Upper lobe of right lung (tissue), 1 donor: ENCODE measurements around the gene SURF6. TPM values are rescaled to one million over a fixed set of nuclear protein-coding genes. Genes with fewer than 3 reads are reported as not detected.
A peak's percentile ranks its signal among the peaks of the same experiment; 100 is the strongest.

ENCODE experiments used
- ATAC-seq: fragments of 200-7000 bp; cut with Tn5 transposase; one replicate; pipeline ENCODE4 v1.9.1; 2020; ENCODE audit warnings: mild to moderate bottlenecking, moderate library complexity
- DNase-seq: peaks from one replicate; pipeline ENCODE4 v3.0.0-alpha.2; 2020
- H3K27ac ChIP-seq: fragments of 200-600 bp; one replicate; pipeline ENCODE4 v1.8.0; 2022
- H3K27me3 ChIP-seq: fragments of 200-600 bp; one replicate; pipeline ENCODE4 v1.8.0; 2022; ENCODE audit warnings: mild to moderate bottlenecking
- H3K36me3 ChIP-seq: fragments of 200-600 bp; one replicate; pipeline ENCODE4 v1.8.0; 2022
- H3K4me1 ChIP-seq: fragments of 200-600 bp; one replicate; pipeline ENCODE4 v1.8.0; 2022
- H3K4me3 ChIP-seq: fragments of 200-600 bp; one replicate; pipeline ENCODE4 v1.8.0; 2022; ENCODE audit warnings: mild to moderate bottlenecking
- H3K9me3 ChIP-seq: fragments of 200-600 bp; one replicate; pipeline ENCODE4 v1.8.0; 2022
- intact Hi-C: fragments of 100-400 bp; cut with DNase I; formaldehyde crosslinking; loops from one replicate; pipeline ENCODE4 v1.11.0; 2022
- total RNA-seq: library from RNA; stranded (reverse); fragmentation: NEBNext Ultra II Directional; extraction: Animal tissue kit (Norgen Biotek cat#: 25700); gene quantifications from one replicate; pipeline ENCODE4 v1.2.1, GENCODE V29; 2021
- TF ChIP-seq, protein P1 (sequence below): fragments of 200-600 bp; IDR thresholded peaks from one replicate; pipeline ENCODE4 v1.8.0; 2022; ENCODE audit warnings: antibody characterized with exemption
- donor health status: DM: no; HTN: yes; CAD: no; lungs with severe emphysema.

The SURF6 gene
- total RNA-seq, 1 donor from 2014 or later = 15.9 TPM

DNA sequence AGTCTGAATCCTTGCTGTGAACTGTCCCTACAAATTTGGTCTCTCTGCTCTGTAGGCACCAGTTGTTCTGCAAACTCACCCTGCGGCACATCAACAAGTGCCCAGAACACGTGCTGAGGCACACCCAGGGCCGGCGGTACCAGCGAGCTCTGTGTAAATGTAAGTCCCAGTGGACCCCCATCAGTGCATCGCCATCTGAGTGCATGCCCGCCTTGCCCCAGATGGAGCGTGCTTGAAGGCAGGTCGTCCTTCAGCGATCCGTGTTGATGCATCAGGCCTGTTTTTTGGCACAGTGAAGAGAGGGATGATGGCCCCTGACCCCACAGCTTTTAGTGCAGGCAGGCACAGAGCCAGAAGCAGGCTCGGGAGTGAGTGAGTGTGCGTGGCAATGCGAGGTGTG is 21.7 kb upstream of the SURF6 start:
- DNase-seq (no peak), ATAC-seq (no peak)
- no peak overlapping the region for H3K27ac ChIP-seq
- TF ChIP-seq, protein P1, sequence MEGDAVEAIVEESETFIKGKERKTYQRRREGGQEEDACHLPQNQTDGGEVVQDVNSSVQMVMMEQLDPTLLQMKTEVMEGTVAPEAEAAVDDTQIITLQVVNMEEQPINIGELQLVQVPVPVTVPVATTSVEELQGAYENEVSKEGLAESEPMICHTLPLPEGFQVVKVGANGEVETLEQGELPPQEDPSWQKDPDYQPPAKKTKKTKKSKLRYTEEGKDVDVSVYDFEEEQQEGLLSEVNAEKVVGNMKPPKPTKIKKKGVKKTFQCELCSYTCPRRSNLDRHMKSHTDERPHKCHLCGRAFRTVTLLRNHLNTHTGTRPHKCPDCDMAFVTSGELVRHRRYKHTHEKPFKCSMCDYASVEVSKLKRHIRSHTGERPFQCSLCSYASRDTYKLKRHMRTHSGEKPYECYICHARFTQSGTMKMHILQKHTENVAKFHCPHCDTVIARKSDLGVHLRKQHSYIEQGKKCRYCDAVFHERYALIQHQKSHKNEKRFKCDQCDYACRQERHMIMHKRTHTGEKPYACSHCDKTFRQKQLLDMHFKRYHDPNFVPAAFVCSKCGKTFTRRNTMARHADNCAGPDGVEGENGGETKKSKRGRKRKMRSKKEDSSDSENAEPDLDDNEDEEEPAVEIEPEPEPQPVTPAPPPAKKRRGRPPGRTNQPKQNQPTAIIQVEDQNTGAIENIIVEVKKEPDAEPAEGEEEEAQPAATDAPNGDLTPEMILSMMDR = no peak
- peaks cover 50% of the 10 kb centered on the region for H3K36me3 ChIP-seq
- H3K27me3 ChIP-seq = no peaks in the 10 kb centered on the region
- intact Hi-C loops = no loop called here
- H3K9me3 ChIP-seq = no peaks in the 10 kb centered on the region
- H3K4me1 ChIP-seq = peaks cover 18% of the 10 kb centered on the region
- H3K4me3 ChIP-seq = no peak overlapping the region

DNA sequence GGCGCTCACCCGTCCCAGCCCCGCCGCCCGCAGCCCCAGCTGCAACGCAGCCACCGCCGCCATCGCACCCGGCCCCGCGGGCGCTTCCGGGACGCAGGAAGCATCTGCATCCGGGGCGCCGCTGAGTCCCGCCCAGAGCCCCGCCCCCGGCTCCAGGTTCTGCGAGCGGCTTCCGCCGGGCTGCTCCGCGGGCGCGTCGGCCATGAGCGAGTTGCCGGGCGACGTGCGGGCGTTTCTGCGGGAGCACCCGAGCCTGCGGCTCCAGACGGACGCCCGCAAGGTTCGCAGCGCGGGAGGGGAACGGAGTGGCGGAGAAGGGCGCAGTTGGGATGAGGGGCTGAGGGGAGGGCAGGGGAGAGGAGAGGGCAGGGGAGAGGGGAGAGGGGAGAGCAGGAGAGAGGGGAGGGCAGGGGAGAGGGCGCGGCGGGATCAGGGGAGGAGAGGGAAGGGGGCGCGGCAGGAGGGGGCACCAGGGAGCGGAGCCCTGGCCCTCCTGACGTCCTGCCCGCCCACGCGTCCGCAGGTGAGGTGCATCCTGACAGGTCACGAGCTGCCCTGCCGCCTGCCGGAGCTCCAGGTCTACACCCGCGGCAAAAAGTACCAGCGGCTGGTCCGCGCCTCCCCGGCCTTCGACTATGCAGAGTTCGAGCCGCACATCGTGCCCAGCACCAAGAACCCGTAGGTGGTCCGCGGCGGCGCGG is 20.6 kb upstream of the SURF6 start, which contains the start of the genes SURF1 and SURF2:
Gene SURF1, minus strand, starts transcription at position 97 of the 701 bp plus-strand sequence. Its CDS starts 34 bp downstream, at position 63.
Gene SURF2, plus strand, starts transcription at position 160 of the 701 bp plus-strand sequence. Its CDS starts 43 bp downstream, at position 203.
- H3K36me3 ChIP-seq = peaks cover 50% of the 10 kb centered on the region
- intact Hi-C loops = no loop called here
- ATAC-seq = peak; percentile 95
- peak within 1 kb of the TSS; percentile 82 for H3K27ac ChIP-seq
- peak; percentile 96 for DNase-seq
- no peaks in the 10 kb centered on the region for H3K9me3 ChIP-seq
- peak within 1 kb of the TSS; percentile 85 for H3K4me3 ChIP-seq
- TF ChIP-seq, protein P1 = no peak
- H3K4me1 ChIP-seq = peaks cover 18% of the 10 kb centered on the region
- no peaks in the 10 kb centered on the region for H3K27me3 ChIP-seq

DNA sequence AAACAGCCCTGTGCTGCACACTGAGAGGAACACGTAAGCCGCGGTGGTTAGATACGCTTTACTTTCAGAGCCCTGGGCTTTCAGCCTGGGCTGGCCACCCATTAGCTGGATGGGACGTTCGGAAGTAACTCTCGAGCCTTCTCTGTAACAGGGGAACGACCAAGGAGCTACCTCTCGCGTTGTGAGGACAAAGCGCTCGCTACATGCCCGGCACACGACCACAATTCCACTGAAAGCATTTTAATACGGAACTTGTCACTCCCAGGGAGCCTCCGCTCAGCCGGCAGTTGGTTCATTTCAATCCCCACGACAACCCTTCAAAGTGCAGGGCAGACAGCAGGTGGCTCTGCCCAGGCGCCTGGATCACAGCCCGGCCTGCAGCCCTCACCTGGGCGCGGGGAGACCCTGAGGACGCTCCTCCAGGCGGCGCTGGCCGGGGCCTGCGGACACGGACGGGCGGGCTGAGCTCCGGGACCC is 19.9 kb upstream of the SURF6 start:
- DNase-seq = no peak
- intact Hi-C loops = no loop called here
- Histone ChIP-seq H3K9me3 (no peaks in the 10 kb centered on the region), H3K36me3 (peaks cover 50% of the 10 kb centered on the region), H3K27ac (peak overlapping the region; percentile 82), H3K4me1 (peaks cover 18% of the 10 kb centered on the region), H3K4me3 (peak overlapping the region; percentile 85), H3K27me3 (no peaks in the 10 kb centered on the region)
- peak; percentile 28 for ATAC-seq
- TF ChIP-seq, protein P1 = no peak

DNA sequence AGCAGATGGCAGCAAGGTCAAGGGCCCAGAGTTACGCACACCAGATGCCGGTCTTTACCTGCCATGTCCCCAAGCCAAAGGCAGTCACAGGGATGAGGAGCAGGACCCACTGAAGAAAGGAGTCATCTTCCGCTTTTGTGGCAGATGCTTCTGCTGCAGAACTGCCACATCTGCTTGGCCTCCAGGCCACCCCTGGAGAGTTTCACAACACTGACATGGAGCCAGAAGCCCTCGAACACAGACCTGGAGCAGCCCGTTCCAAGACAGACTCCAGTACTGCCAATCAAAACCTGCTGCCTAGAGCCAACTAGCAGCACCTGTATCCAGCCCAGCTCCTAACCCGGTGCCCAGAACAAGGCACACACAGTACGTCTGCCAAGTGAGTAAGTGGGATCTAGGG is 18.8 kb upstream of the SURF6 start:
- no peaks in the 10 kb centered on the region for H3K27me3 ChIP-seq
- H3K9me3 ChIP-seq = no peaks in the 10 kb centered on the region
- DNase-seq (no peak), ATAC-seq (no peak)
- intact Hi-C loops = no loop called here
- H3K36me3 ChIP-seq = peaks cover 50% of the 10 kb centered on the region
- no peak overlapping the region for H3K27ac ChIP-seq
- TF ChIP-seq, protein P1 = no peak
- H3K4me3 ChIP-seq = no peak overlapping the region
- peaks cover 22% of the 10 kb centered on the region for H3K4me1 ChIP-seq

DNA sequence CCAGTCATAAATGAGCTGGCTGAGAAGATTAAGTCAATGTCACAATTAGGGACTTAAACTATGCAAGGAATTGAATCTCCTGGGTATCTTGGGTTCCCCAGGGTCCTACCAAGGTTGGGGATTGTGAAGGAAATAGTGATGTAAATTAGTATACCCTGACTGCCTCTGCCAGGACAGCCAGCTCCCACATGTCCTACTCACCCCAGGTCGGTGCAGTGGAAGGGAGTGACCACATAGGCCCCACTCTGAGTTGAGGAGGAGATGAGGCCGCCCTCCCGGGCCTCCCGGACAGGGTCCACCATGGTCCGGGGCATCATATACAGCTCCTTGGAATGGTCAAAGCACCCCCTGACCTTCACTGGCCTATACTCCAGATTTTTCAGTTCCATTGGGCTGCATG is 17.6 kb upstream of the SURF6 start:
- no peak overlapping the region for H3K4me3 ChIP-seq
- no peak overlapping the region for H3K27ac ChIP-seq
- no peaks in the 10 kb centered on the region for H3K27me3 ChIP-seq
- DNase-seq (no peak), ATAC-seq (no peak)
- intact Hi-C loops = no loop called here
- peaks cover 32% of the 10 kb centered on the region for H3K4me1 ChIP-seq
- no peaks in the 10 kb centered on the region for H3K9me3 ChIP-seq
- TF ChIP-seq, protein P1 = no peak
- peaks cover 54% of the 10 kb centered on the region for H3K36me3 ChIP-seq
